GM12891 (cell line): ENCODE data around the gene ADAMTS8.
A peak's percentile ranks its signal among the peaks of the same experiment; 100 is the strongest.
"Not testable (repeated sequence)": the region's sequence is repeated elsewhere in the genome, so short reads cannot be mapped to it uniquely, and the experiment has no call there.

Experiments used
- DNase-seq: peaks from one replicate; pipeline ENCODE4 v3.0.0; 2011; ENCODE audit warnings: low spot score; ENCODE audit not compliant: insufficient read length
- FAIRE-seq: peaks from 2 replicates; lab custom pipeline; 2011; peaks lifted over from hg19 to GRCh38; lab: Jason Lieb, UNC
- PAX5 ChIP-seq: IDR thresholded peaks from 2 replicates; pipeline ENCODE4 v1.6.1; 2011; ENCODE audit warnings: low read length, moderate library complexity, mild to moderate bottlenecking; ENCODE audit not compliant: insufficient read depth, severe bottlenecking
- POLR2A ChIP-seq: IDR thresholded peaks from 2 replicates; pipeline ENCODE4 v1.6.1; 2011; ENCODE audit warnings: low read depth, low read length, control low read depth
- POLR2AphosphoS5 ChIP-seq: IDR thresholded peaks from 2 replicates; pipeline ENCODE4 v1.6.1; 2011; ENCODE audit warnings: low read depth, low read length, control low read depth
- POU2F2 ChIP-seq: IDR thresholded peaks from 2 replicates; pipeline ENCODE4 v1.6.1; 2011; ENCODE audit warnings: low read depth, mild to moderate bottlenecking, control low read depth, low read length, moderate library complexity
- SPI1 ChIP-seq: IDR thresholded peaks from 2 replicates; pipeline ENCODE4 v1.6.1; 2011; ENCODE audit warnings: low read depth, low read length, control low read depth
- TAF1 ChIP-seq: IDR thresholded peaks from 2 replicates; pipeline ENCODE4 v1.6.1; 2011; ENCODE audit warnings: low read depth, low read length, control low read depth

Gene ADAMTS8

DNA sequence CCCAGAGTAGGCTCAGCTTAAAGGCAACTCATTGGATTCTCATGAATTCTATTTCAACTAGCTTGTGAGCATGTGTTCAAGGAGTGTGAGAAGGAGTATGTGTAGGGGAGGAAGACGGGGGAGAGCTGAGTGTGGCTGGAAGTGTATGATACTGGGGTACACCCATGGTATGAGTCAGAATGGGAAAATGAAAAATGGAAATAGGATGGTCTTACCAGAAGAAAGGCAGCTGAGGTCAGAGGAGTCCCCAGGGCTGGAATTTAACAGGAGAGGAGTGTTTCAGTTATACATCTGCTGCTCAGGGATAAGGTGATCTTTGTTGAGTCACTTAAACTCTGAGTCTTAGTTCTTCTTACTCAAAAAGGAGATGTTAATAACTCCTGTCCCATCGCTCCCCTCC lies 13.3 kb upstream of the ADAMTS8 start:
- TF ChIP-seq PAX5 (no peak), POLR2A (no peak)

DNA sequence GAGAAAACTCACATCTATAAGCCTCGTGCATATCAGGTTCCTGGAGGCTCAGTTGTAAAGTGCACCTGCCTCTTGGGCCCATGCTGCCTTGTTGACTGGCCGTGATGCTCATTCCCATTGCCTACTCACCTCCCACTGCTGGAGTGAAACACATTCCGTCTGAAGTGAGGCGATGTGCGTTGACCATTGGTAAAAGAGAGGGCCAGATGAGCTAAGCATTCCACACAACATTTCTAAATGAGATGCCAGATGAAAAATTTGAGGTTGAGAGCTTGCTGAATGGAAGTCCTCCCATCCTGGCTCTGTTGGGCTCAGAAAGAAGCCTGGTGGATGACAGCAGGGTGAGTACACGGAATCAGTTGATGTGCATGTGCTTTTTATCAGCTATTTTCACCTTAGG lies 11.5 kb upstream of the ADAMTS8 start:
- DNase-seq (no peak), FAIRE-seq (no peak)
- TF ChIP-seq POLR2AphosphoS5: no peak
- no peak for TF ChIP-seq TAF1
- TF ChIP-seq POLR2A: no peak
- no peak for TF ChIP-seq SPI1
- TF ChIP-seq PAX5: no peak
- TF ChIP-seq POU2F2: no peak

More for the DNA sequence above, 13.3 kb upstream of the ADAMTS8 start:
- no peak for DNase-seq
- FAIRE-seq: no peak

DNA sequence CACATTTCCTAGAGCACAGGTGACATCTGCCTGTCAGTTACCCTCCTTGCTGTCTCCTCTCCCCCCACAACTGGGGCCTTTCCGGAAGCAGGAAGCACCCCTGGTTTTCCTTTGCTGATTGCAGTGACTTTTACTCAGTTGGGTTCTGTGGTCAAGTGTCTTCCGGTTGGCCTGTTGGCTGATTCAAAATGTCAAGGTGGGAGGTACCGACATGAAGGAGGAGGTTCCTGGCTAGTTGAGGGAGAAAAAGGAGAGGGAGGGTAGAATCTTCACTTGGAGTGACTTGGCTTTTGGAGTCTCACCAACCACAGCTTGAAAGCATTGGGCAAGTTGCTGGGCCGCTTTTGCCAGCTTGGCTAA lies 10.7 kb upstream of the ADAMTS8 start:
- DNase-seq (no peak), FAIRE-seq (no peak)
- no peak for TF ChIP-seq SPI1
- TF ChIP-seq PAX5: no peak
- no peak for TF ChIP-seq POU2F2
- TF ChIP-seq POLR2A: no peak
- no peak for TF ChIP-seq TAF1
- no peak for TF ChIP-seq POLR2AphosphoS5

DNA sequence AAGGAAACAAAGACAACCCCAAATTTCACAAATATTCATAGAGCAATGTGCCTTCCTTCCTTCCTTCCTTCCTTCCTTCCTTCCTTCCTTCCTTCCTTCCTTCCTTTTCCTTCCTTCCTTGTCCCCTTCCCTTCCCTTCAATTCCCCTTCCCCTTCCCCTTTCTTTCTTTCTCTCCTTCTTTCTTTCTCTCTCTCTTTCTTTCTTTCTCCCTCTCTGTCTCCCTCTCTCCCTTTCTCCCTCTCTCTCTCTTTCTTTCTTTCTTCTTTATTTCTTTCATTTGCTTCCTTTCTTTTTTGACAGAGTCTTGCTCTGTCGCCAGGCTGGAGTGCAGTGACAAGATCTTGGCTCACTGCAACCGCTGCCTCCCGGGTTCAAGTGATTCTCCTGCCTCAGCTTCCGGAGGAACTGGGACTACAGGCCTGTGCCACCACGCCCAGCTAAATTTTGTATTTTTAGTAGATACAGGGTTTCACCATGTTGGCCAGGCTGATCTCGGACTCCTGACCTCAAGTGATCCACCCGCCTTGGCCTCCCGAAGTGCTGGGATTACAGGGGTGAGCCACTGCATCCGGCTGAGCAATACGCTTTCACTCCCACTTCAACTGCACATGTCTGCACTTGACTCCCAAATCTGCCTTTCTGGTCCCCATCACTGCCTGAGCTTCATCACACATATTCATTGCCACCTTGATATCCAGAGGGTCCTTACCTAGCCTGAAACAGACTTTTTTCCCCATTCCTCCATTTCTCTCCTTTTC lies 10.2 kb upstream of the ADAMTS8 start:
- not testable (repeated sequence) for FAIRE-seq, DNase-seq

DNA sequence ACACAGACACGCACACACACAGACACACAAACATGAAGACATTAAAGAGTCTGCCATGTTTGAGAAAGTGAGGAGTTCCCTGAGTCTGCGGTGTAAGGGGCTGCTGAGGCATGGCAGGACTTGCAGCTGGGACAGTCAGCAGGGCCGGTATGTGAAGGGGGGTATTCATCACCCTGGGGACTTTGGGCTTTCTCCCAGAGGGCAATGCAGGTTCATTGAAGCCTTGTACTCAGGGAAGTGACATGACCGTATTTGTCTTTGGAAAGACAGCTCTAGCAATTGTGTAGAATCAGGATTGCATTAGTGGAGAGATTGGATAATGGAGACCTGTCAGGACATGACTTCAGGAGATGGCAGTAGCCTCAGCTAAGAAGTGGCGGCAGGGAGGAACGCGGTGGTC lies 9.4 kb upstream of the ADAMTS8 start:
- FAIRE-seq: no peak
- no peak for TF ChIP-seq POLR2A
- TF ChIP-seq POLR2AphosphoS5: no peak
- TF ChIP-seq TAF1: no peak
- TF ChIP-seq POU2F2: no peak
- TF ChIP-seq PAX5: no peak
- no peak for TF ChIP-seq SPI1

DNA sequence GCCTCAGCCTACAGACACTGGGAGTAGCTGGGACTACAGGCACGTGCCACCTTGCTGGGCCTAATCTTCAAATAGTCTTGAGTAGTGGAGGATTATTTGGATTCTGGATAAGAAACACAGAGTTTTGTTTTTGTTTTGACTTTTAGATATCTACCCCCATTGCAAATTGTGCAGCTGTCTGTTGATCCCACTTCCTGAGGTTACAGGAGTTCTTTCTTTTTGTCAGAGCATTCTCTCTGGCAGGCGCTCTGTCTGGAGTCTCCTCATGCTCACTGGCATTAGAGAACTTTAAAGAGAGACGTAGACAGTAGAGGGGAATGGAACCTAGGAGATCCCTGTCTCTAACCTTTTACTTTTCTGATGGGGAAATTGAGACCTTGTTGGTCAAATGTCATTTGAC lies 7.8 kb upstream of the ADAMTS8 start:
- no peak for TF ChIP-seq SPI1
- no peak for FAIRE-seq

More for the DNA sequence above, 9.4 kb upstream of the ADAMTS8 start:
- DNase-seq: no peak

DNA sequence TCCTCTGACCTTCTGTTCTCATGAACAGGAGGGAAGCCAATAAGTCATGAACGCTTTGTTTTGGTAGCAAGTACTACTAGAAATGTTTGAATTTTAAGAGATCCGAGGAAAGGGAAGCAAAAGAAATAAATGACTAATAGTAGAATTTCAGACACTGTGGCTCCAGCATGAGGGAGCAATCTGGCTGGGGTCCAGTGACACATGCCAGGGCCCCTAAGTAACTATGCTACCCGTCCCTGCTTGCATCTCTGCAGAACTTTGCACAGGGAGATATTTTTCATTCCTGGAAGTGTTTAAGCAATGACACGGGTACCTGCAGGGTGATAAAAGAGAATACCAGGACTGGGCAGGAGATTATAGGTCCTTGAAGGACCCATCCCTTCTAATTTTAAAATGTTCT lies 7.3 kb upstream of the ADAMTS8 start:
- DNase-seq (no peak), FAIRE-seq (no peak)
- no peak for TF ChIP-seq SPI1
- TF ChIP-seq TAF1: no peak
- no peak for TF ChIP-seq PAX5
- TF ChIP-seq POU2F2: no peak
- no peak for TF ChIP-seq POLR2A
- TF ChIP-seq POLR2AphosphoS5: no peak

More for the DNA sequence above, 7.8 kb upstream of the ADAMTS8 start:
- DNase-seq: no peak

DNA sequence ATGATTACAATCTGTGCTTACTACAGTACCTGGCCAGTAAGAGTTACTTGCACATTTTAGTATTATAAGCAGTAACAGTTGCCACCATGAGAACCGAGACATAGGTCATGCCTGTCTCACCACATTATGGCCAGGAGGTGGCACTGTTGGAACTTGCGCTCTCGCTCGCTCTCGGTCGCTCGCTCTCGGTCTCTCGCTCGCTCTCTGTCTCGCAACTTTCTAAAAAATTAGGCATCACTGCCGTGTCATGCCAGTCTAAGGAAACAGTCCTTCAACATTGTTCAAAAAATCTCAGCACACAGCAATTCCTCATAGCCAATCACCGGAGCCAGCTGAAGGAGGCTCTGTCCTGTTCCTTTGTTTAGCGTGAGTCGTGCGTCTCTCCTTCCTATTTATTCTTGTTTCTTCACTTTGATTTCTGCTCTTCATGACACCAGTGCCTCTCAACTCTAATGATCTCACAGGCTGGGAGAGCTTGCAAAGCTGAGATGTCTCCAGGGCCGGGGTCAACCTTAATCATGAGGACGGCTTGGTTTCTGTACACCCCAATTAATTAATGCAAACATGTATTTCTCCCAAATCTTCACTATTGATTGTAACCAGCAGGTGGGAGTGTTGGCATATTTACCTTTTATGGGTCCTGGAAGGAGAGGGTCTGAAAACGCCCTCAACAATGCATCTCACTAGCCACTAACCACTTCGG lies 6.3 kb upstream of the ADAMTS8 start:
- DNase-seq (no peak), FAIRE-seq (peak; percentile 97)
- TF ChIP-seq SPI1 (no peak), POLR2AphosphoS5 (no peak)

DNA sequence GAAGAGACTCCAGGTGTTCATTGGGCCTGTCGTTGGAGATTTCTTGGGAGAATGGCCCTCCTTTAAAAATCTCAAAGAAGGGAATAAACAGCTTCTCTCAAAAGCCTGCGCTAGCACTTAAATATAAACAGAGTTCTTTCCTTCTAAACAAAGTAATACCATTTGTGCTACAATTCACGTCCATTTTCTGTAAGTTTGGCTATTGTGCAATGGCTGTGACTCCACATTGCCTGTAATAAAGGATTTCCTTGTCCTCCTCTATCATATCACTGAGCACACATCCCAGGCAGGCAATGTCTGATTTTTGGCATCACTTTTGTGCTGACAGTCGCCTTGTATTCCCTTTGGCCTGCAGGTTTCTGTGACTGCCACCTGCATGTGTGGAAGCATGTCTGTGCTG lies 4.9 kb upstream of the ADAMTS8 start:
- no peak for FAIRE-seq
- TF ChIP-seq POLR2A (no peak), PAX5 (no peak), SPI1 (no peak), POLR2AphosphoS5 (no peak)
- no peak for DNase-seq

DNA sequence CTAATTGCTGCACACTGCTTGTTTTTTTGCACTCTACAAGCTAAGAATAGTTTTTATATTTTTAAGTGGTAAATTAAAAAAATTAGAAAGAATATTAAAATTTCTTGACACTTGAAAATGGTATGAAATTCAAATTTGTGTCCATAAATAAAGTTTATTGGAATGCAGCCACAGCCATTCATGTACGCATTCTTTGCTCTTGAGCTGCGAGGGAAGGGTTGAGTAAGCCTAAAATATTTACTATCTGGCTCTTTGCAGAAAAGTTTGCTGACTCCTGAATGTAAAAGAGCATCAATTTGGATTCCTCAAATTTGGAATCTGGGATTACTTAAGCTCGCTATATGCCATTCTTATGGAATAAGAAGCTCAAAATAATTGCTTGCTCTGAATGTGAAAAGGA lies 3.4 kb upstream of the ADAMTS8 start:
- TF ChIP-seq POLR2A (no peak), TAF1 (no peak)
- no peak for FAIRE-seq

DNA sequence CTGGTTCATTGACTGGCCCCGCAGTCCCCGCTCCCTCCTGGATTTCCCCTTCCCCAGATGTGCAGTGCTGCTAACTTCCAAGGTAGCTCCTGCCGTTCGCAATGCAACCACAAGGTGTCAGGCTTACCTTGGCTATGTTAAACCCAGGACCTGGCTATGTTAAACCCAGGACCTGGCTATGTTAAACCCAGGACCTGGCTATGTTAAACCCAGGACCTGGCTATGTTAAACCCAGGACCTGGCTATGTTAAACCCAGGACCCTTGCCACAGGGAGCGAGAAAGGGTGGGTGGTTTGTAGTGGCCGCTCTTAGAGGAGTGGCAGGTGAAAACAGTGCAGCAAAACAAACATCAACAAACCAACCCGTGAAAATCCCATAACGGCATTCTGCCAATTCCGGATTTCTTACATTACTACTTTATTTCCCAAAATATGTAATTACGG lies 2.9 kb upstream of the ADAMTS8 start:
- DNase-seq (no peak), FAIRE-seq (peak; percentile 81)
- TF ChIP-seq PAX5 (no peak), SPI1 (no peak), POLR2A (no peak), POU2F2 (no peak), TAF1 (no peak), POLR2AphosphoS5 (no peak)

More for the DNA sequence above, 3.4 kb upstream of the ADAMTS8 start:
- DNase-seq: no peak
